Neural progenitor cell (in vitro differentiated cells): ENCODE data around the gene CYB561D1.

Source experiments
- CTCF ChIP-seq: fragments of 200-600 bp; sonication (generic); IDR thresholded peaks from 2 replicates; pipeline ENCODE4 v1.5.1; 2017; ENCODE audit warnings: antibody characterized with exemption, mild to moderate bottlenecking
- EZH2 ChIP-seq: fragments of 200-600 bp; sonication (generic); IDR thresholded peaks from 2 replicates; pipeline ENCODE4 v1.6.1; 2017; ENCODE audit warnings: antibody characterized with exemption, mild to moderate bottlenecking, moderate library complexity

GRCh38 chr1:109531380-109531779 lies 37.5 kb downstream of the CYB561D1 start:
- TF ChIP-seq CTCF (no peak), EZH2 (no peak)
